Duodenal mucosa (tissue), 2 donors: ENCODE data around the gene SCGB1D1.

ENCODE experiments used
- H3K27ac ChIP-seq: one replicate; pipeline ENCODE4 v1.7.0; 2013; ENCODE audit warnings: low read depth, low read length
- H3K27me3 ChIP-seq, 2 donors: one replicate each; pipeline ENCODE4 v1.7.0; 2013; ENCODE audit warnings: low read length in 2 of 2, control low read depth in 1 of 2; ENCODE audit not compliant: insufficient read depth in 2 of 2, control insufficient read depth in 1 of 2
- H3K36me3 ChIP-seq, 2 donors: one replicate each; pipeline ENCODE4 v1.7.0; 2013; ENCODE audit warnings: low read length in 2 of 2, control low read depth in 1 of 2; ENCODE audit not compliant: insufficient read depth in 2 of 2, control insufficient read depth in 1 of 2
- H3K4me1 ChIP-seq, 2 donors: one replicate each; pipeline ENCODE4 v1.7.0; 2013; ENCODE audit warnings: low read length in 2 of 2, control low read depth in 1 of 2; ENCODE audit not compliant: insufficient read depth in 2 of 2, control insufficient read depth in 1 of 2
- H3K4me3 ChIP-seq, 2 donors: one replicate each; pipeline ENCODE4 v1.7.0; 2013; ENCODE audit warnings: low read length in 2 of 2, low read depth in 1 of 2
- H3K9ac ChIP-seq, 2 donors: one replicate each; pipeline ENCODE4 v1.7.0; 2013; ENCODE audit warnings: low read length in 2 of 2, low read depth in 1 of 2
- H3K9me3 ChIP-seq, 2 donors: one replicate each; pipeline ENCODE4 v1.7.0; 2013; ENCODE audit warnings: low read length in 2 of 2, control low read depth in 1 of 2; ENCODE audit not compliant: control insufficient read depth in 1 of 2

Gene SCGB1D1

GRCh38 chr11:62147545-62147944 is 42.5 kb upstream of the SCGB1D1 start:
- peaks cover 23 to 91% of the 10 kb centered on the region in 2 donors for H3K36me3 ChIP-seq
- H3K27ac ChIP-seq = no peak overlapping the region

GRCh38 chr11:62148271-62148980 is 41.6 kb upstream of the SCGB1D1 start:
- H3K4me3 ChIP-seq = no peak overlapping the region

More at GRCh38 chr11:62147545-62147944, 42.5 kb upstream of the SCGB1D1 start:
- H3K9ac ChIP-seq = no peak overlapping the region
- no peaks in the 10 kb centered on the region for H3K9me3 ChIP-seq
- no peaks in the 10 kb centered on the region for H3K27me3 ChIP-seq
- no peaks in the 10 kb centered on the region for H3K4me1 ChIP-seq
- no peak overlapping the region for H3K4me3 ChIP-seq

GRCh38 chr11:62149986-62150886 is 39.8 kb upstream of the SCGB1D1 start:
- Histone ChIP-seq H3K4me1 (no peaks in the 10 kb centered on the region), H3K9ac (no peak overlapping the region), H3K27ac (no peak overlapping the region), H3K27me3 (no peaks in the 10 kb centered on the region), H3K4me3 (no peak overlapping the region), H3K9me3 (no peaks in the 10 kb centered on the region), H3K36me3 (peaks cover 23 to 76% of the 10 kb centered on the region in 2 donors)

More at GRCh38 chr11:62148271-62148980, 41.6 kb upstream of the SCGB1D1 start:
- no peak overlapping the region for H3K27ac ChIP-seq
- H3K9ac ChIP-seq = no peak overlapping the region
- no peaks in the 10 kb centered on the region for H3K4me1 ChIP-seq
- H3K36me3 ChIP-seq = peaks cover 26 to 90% of the 10 kb centered on the region in 2 donors
- H3K9me3 ChIP-seq = no peaks in the 10 kb centered on the region
- no peaks in the 10 kb centered on the region for H3K27me3 ChIP-seq

GRCh38 chr11:62150887-62151736 is 38.9 kb upstream of the SCGB1D1 start:
- H3K27me3 ChIP-seq = no peaks in the 10 kb centered on the region
- no peaks in the 10 kb centered on the region for H3K4me1 ChIP-seq
- H3K27ac ChIP-seq = no peak overlapping the region
- no peak overlapping the region for H3K9ac ChIP-seq
- no peaks in the 10 kb centered on the region for H3K9me3 ChIP-seq
- H3K36me3 ChIP-seq = peaks cover 21 to 67% of the 10 kb centered on the region in 2 donors
- H3K4me3 ChIP-seq = no peak overlapping the region

- peaks cover 21 to 62% of the 10 kb centered on the region in 2 donors for H3K36me3 ChIP-seq
- H3K9me3 ChIP-seq = no peaks in the 10 kb centered on the region
- no peaks in the 10 kb centered on the region for H3K27me3 ChIP-seq
- no peak overlapping the region for H3K27ac ChIP-seq
- H3K9ac ChIP-seq = no peak overlapping the region
- H3K4me3 ChIP-seq = no peak overlapping the region
- H3K4me1 ChIP-seq = no peaks in the 10 kb centered on the region
These were observed 38.3 kb upstream of the SCGB1D1 start for GRCh38 chr11:62151737-62152102.

GRCh38 chr11:62152245-62153086 is 37.5 kb upstream of the SCGB1D1 start:
- Histone ChIP-seq H3K36me3 (peaks cover 14 to 54% of the 10 kb centered on the region in 2 donors), H3K4me1 (no peaks in the 10 kb centered on the region), H3K27ac (no peak overlapping the region), H3K4me3 (no peak overlapping the region), H3K27me3 (no peaks in the 10 kb centered on the region), H3K9me3 (no peaks in the 10 kb centered on the region), H3K9ac (no peak overlapping the region)

GRCh38 chr11:62153087-62153395 is 37.0 kb upstream of the SCGB1D1 start:
- Histone ChIP-seq H3K27ac (no peak overlapping the region), H3K4me3 (no peak overlapping the region), H3K9ac (no peak overlapping the region), H3K9me3 (no peaks in the 10 kb centered on the region), H3K36me3 (peaks cover 14 to 48% of the 10 kb centered on the region in 2 donors), H3K27me3 (no peaks in the 10 kb centered on the region), H3K4me1 (no peaks in the 10 kb centered on the region)

- Histone ChIP-seq H3K27ac (no peak overlapping the region), H3K36me3 (peaks cover 14 to 43% of the 10 kb centered on the region in 2 donors), H3K4me3 (no peak overlapping the region), H3K27me3 (no peaks in the 10 kb centered on the region), H3K9ac (no peak overlapping the region), H3K4me1 (no peaks in the 10 kb centered on the region), H3K9me3 (no peaks in the 10 kb centered on the region)
These were observed 36.4 kb upstream of the SCGB1D1 start for GRCh38 chr11:62153617-62154016.

GRCh38 chr11:62157603-62158002 is 32.4 kb upstream of the SCGB1D1 start:
- Histone ChIP-seq H3K27me3 (no peaks in the 10 kb centered on the region), H3K36me3 (peaks cover 3 to 5% of the 10 kb centered on the region in 2 donors), H3K4me3 (no peak overlapping the region), H3K9ac (no peak overlapping the region), H3K9me3 (no peaks in the 10 kb centered on the region), H3K27ac (no peak overlapping the region), H3K4me1 (no peaks in the 10 kb centered on the region)
